Progenitor cell of endocrine pancreas (in vitro differentiated cells): ENCODE data around the gene PAX7. TPM values are rescaled to one million over a fixed set of nuclear protein-coding genes. Genes with fewer than 3 reads are reported as not detected.

ENCODE experiments used
- DNase-seq: peaks from one replicate; pipeline ENCODE4 v3.0.0; 2021; ENCODE audit warnings: low spot score; ENCODE audit not compliant: unreplicated experiment
- H3K27ac Mint-ChIP-seq: 2 replicates; pipeline ENCODE4 v1.8.0; 2021; ENCODE audit warnings: mild to moderate bottlenecking, moderate library complexity, mixed read lengths
- H3K27me3 Mint-ChIP-seq: 2 replicates; pipeline ENCODE4 v1.8.0; 2021; ENCODE audit warnings: mixed read lengths
- H3K36me3 Mint-ChIP-seq: 2 replicates; pipeline ENCODE4 v1.8.0; 2022; ENCODE audit warnings: mixed read lengths; ENCODE audit not compliant: insufficient read depth
- H3K4me1 Mint-ChIP-seq: 2 replicates; pipeline ENCODE4 v1.8.0; 2021; ENCODE audit warnings: low read depth, mixed read lengths
- H3K4me3 Mint-ChIP-seq: 2 replicates; pipeline ENCODE4 v1.8.0; 2021; ENCODE audit warnings: low read depth, mild to moderate bottlenecking, moderate library complexity, mixed read lengths
- H3K9me3 Mint-ChIP-seq: 2 replicates; pipeline ENCODE4 v1.8.0; 2021; ENCODE audit warnings: low read depth, mixed read lengths
- total RNA-seq: library from RNA; stranded (reverse); gene quantifications from 2 replicates; pipeline ENCODE4 v1.2.1, GENCODE V29; 2021
- TF ChIP-seq, protein P1 (sequence below): fragments of 200-600 bp; sonication (generic); IDR thresholded peaks from one replicate; pipeline ENCODE4 v1.5.0; 2021; ENCODE audit warnings: antibody characterized with exemption, mild to moderate bottlenecking; ENCODE audit not compliant: unreplicated experiment

PAX7 gene
- total RNA-seq, 1 donor from 2014 or later = not detected

DNA sequence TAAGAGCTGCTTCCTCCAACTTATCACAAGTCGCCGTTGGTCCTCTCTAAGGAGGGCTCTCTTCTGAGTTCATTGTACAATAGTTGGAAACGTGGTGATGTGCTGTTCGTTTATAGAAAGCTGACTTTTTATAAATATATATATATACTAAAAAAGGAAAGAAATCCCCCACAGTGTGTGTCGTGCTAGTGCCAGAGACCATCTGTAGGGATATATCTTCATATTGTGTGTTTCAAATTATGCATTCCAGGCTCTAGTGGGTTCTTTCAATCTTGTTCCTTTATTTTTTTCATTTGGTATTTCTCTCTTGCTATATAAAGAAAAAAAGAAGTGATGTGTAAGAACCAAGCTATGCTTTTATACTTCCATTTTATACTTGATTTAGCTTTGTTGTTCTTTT lies 117.0 kb downstream of the PAX7 start:
- Mint-ChIP-seq H3K27me3 (peaks cover 50% of the 10 kb centered on the region), H3K4me1 (peaks cover 5% of the 10 kb centered on the region), H3K9me3 (no peaks in the 10 kb centered on the region), H3K36me3 (no peaks in the 10 kb centered on the region), H3K27ac (no peak overlapping the region), H3K4me3 (no peak overlapping the region)
- DNase-seq = no peak
- TF ChIP-seq, protein P1, sequence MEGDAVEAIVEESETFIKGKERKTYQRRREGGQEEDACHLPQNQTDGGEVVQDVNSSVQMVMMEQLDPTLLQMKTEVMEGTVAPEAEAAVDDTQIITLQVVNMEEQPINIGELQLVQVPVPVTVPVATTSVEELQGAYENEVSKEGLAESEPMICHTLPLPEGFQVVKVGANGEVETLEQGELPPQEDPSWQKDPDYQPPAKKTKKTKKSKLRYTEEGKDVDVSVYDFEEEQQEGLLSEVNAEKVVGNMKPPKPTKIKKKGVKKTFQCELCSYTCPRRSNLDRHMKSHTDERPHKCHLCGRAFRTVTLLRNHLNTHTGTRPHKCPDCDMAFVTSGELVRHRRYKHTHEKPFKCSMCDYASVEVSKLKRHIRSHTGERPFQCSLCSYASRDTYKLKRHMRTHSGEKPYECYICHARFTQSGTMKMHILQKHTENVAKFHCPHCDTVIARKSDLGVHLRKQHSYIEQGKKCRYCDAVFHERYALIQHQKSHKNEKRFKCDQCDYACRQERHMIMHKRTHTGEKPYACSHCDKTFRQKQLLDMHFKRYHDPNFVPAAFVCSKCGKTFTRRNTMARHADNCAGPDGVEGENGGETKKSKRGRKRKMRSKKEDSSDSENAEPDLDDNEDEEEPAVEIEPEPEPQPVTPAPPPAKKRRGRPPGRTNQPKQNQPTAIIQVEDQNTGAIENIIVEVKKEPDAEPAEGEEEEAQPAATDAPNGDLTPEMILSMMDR = no peak

DNA sequence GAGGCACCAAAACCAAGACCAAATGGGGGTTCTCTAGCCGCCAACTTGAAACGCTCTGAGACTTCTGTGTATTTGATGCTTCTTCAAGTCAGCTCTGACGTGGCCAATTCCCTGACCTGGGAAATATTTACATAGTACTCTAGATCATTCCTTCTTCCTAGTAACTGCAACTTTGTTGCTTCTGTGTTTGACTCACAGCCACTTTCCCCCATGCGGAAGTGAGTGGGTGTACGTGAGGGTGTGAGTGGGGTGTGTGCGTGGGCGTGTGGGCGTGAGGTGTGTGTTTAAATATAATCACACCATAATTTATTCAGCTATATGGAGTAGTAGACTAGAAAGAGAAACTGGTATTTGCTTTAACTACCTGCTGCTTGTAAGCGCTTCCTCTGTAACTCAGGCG lies 117.8 kb downstream of the PAX7 start:
- H3K27ac Mint-ChIP-seq = no peak overlapping the region
- TF ChIP-seq, protein P1 = no peak
- peaks cover 51% of the 10 kb centered on the region for H3K27me3 Mint-ChIP-seq
- no peaks in the 10 kb centered on the region for H3K36me3 Mint-ChIP-seq
- no peaks in the 10 kb centered on the region for H3K9me3 Mint-ChIP-seq
- DNase-seq = no peak
- no peak overlapping the region for H3K4me3 Mint-ChIP-seq
- peaks cover 5% of the 10 kb centered on the region for H3K4me1 Mint-ChIP-seq

DNA sequence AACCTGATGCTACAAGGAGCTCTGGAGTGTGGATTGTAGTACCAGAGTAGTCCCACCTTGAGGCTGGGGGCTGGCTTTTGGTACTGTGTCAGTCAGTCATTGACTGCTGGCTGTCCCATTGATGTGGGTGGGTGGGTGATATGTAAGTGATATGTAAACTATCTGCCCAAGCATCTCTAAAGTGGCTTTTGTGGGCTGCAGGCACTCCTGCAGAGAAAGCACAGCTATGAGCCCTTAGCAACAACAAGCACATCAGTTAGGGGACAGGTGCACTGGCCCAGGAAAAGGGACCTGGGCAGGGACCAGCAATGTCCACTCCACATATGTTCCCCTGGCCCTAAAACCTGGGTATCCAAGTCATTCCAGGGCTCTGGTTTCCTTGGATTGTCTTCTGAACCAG lies 118.9 kb downstream of the PAX7 start:
- Mint-ChIP-seq H3K27me3 (peaks cover 54% of the 10 kb centered on the region), H3K36me3 (no peaks in the 10 kb centered on the region), H3K4me3 (no peak overlapping the region), H3K9me3 (no peaks in the 10 kb centered on the region), H3K4me1 (peaks cover 5% of the 10 kb centered on the region), H3K27ac (no peak overlapping the region)
- no peak for DNase-seq
- TF ChIP-seq, protein P1 = no peak

DNA sequence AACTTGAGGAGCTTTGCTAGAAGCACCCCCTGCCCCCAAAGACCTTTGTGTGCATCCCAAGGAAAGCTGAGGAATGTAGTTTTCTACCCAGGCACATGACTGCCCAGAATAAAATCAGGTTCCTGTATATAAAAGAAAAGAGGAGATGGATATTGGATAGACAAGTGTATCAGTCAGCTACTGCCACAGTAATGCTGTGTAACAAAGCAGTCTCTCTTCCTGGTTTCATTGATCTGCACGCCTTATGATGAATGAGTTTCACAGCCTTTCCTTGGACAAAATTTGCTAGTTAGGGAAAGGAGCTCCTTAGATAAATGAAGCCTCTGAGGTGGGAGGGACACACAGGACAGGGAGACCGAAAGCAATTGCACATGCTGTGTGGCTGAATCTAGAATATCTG lies 120.0 kb downstream of the PAX7 start:
- Mint-ChIP-seq H3K4me1 (peaks cover 5% of the 10 kb centered on the region), H3K27ac (no peak overlapping the region), H3K9me3 (no peaks in the 10 kb centered on the region), H3K4me3 (no peak overlapping the region), H3K27me3 (peaks cover 60% of the 10 kb centered on the region), H3K36me3 (no peaks in the 10 kb centered on the region)
- DNase-seq = no peak
- TF ChIP-seq, protein P1 = no peak

DNA sequence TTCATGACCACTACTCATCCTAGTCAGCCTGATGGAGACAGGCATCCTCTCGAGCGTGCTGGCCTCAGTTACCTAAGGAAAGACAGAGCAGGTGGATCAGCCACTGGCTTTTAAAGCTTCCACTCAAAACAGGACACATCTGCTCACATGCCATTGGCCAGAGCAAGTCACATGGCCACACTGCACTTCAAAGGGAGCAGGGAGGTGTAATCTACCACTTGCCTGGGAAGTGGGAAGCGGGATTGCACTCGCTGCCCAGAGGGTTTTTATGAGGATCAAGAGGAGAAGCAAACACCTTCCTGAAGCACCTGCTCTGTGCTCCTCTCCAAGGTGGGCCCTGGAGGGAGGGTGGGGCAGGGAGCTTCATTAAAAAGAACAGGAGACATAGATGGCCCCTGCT lies 120.8 kb downstream of the PAX7 start:
- no peak overlapping the region for H3K27ac Mint-ChIP-seq
- H3K9me3 Mint-ChIP-seq = no peaks in the 10 kb centered on the region
- peaks cover 5% of the 10 kb centered on the region for H3K4me1 Mint-ChIP-seq
- H3K27me3 Mint-ChIP-seq = peaks cover 61% of the 10 kb centered on the region
- no peak for DNase-seq
- TF ChIP-seq, protein P1 = no peak
- no peak overlapping the region for H3K4me3 Mint-ChIP-seq
- H3K36me3 Mint-ChIP-seq = no peaks in the 10 kb centered on the region
